ACC112 (cell line): ENCODE data around the gene LHX3.

Source experiments
- H2AFZ ChIP-seq: fragments of 200-600 bp; sonication (generic); one replicate; pipeline ENCODE4 v1.6.0; 2017; ENCODE audit warnings: antibody characterized with exemption, low read length; ENCODE audit not compliant: unreplicated experiment
- H3K27ac ChIP-seq: fragments of 200-600 bp; sonication (generic); 2 replicates; pipeline ENCODE4 v1.5.1; 2014; ENCODE audit warnings: low read depth, mild to moderate bottlenecking, antibody characterized with exemption, low read length, moderate library complexity
- H3K27me3 ChIP-seq: fragments of 200-600 bp; sonication (generic); 2 replicates; pipeline ENCODE4 v1.6.1; 2014; ENCODE audit warnings: mild to moderate bottlenecking, antibody characterized with exemption, low read length, moderate library complexity, mixed read lengths; ENCODE audit not compliant: insufficient read depth
- H3K36me3 ChIP-seq: fragments of 200-600 bp; sonication (generic); 2 replicates; pipeline ENCODE4 v1.6.1; 2016; ENCODE audit warnings: mild to moderate bottlenecking, antibody characterized with exemption, low read length, moderate library complexity, mixed read lengths; ENCODE audit not compliant: insufficient read depth
- H3K4me1 ChIP-seq: fragments of 200-600 bp; sonication (generic); one replicate; pipeline ENCODE4 v1.6.1; 2016; ENCODE audit warnings: low read length, mixed read lengths; ENCODE audit not compliant: insufficient read depth, unreplicated experiment, control insufficient read depth
- H3K4me3 ChIP-seq: fragments of 200-600 bp; sonication (generic); 2 replicates; pipeline ENCODE4 v1.5.1; 2014; ENCODE audit warnings: mild to moderate bottlenecking, low read depth, low read length
- H3K79me2 ChIP-seq: fragments of 200-600 bp; sonication (generic); one replicate; pipeline ENCODE4 v1.6.0; 2016; ENCODE audit warnings: low read length; ENCODE audit not compliant: control insufficient read depth, unreplicated experiment, insufficient read depth

LHX3 gene

DNA sequence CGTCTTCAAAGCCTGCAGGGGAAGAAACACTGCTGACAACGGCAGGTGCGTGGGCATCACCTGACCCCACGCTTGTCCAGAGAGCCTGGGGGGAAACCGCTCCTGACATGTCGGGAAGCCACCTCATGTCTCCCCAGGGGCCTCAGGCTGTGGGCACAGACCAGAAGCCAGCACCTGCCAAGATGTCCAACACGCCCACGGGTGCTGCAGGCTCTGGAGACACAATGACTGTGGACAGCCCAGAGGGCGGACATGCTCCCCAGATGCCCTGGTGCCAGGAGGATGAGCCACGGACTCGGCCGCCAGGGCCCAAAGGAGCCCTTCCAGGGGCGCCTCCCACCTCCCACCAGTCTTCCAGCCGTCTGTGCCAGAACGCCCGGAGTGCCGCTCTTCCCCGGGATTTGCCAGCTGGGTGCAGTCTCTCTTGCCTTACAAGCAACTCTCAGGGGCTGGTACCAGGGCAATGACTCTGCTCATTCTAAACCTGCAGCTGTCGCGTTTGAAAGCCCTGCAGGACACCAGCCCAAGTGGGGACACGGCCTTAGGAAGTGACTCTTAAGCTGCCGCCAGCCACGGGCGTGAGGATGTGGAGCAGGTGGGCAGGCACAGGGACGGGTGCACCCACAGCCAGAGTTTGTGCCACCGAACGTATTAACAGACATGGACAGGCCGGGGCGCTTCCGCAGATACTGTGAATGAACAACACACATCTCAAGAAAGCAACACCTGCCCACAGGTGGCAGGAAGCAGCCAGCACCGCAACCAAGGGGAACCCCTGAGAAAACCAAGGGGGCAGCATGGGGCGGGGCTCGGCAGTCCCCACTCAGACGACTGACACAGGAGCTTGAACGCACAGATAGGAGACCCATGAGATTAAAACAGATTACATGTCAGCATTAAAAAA is 6.8 kb upstream of the LHX3 start:
- H3K4me1 ChIP-seq, result no peaks in the 10 kb centered on the region
- no peak overlapping the region for H2AFZ ChIP-seq
- H3K27ac ChIP-seq, result no peak overlapping the region
- H3K79me2 ChIP-seq, result no peaks in the 10 kb centered on the region
- no peak overlapping the region for H3K4me3 ChIP-seq
- H3K27me3 ChIP-seq, result no peaks in the 10 kb centered on the region
- peaks cover 22% of the 10 kb centered on the region for H3K36me3 ChIP-seq

DNA sequence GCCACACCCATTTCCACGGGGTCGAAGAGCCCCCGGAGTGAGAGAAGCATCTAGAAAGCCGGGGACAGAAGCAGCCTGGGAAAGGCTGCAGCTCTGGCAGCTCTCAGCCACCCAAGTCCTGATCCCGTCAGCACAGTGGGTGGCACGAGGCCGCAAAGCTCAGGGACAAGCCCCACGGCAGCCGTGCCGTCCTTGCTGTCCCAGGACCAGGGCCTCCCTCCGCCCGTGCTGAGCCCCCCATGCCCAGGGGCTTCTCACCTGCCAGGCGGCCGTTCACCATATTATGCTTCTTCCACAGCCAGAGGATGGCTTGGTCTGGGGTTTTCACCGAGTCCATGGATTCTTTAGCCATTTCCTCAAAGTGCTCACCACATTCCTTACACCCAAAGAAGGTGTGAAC is 6.1 kb upstream of the LHX3 start:
- Histone ChIP-seq H3K4me3 (no peak overlapping the region), H3K27ac (no peak overlapping the region), H3K4me1 (no peaks in the 10 kb centered on the region), H3K27me3 (no peaks in the 10 kb centered on the region), H2AFZ (no peak overlapping the region), H3K79me2 (no peaks in the 10 kb centered on the region), H3K36me3 (peaks cover 22% of the 10 kb centered on the region)

DNA sequence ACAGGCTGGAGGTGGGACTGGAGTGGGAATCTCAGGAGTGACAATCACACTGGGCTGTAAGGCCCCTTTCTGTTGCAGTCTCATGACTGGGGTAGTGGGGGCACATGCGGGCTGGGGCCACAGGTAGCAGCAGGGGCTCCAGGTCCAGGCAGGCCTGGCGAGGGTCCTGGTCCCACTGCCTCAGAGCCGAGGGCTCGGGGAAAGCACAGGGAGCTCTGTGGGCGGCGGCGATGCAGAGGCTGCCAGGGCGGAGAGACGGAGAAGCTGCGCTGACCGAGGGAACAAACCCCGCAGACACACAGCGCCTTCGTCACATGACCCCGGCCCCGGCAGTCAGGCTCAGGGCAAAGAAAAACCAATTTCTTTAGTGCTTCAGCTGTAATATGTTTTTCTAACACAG is 5.3 kb upstream of the LHX3 start:
- H3K4me1 ChIP-seq, result no peaks in the 10 kb centered on the region
- no peaks in the 10 kb centered on the region for H3K27me3 ChIP-seq
- no peak overlapping the region for H3K27ac ChIP-seq
- H3K4me3 ChIP-seq, result no peak overlapping the region
- peaks cover 19% of the 10 kb centered on the region for H3K36me3 ChIP-seq
- H2AFZ ChIP-seq, result no peak overlapping the region
- no peaks in the 10 kb centered on the region for H3K79me2 ChIP-seq

DNA sequence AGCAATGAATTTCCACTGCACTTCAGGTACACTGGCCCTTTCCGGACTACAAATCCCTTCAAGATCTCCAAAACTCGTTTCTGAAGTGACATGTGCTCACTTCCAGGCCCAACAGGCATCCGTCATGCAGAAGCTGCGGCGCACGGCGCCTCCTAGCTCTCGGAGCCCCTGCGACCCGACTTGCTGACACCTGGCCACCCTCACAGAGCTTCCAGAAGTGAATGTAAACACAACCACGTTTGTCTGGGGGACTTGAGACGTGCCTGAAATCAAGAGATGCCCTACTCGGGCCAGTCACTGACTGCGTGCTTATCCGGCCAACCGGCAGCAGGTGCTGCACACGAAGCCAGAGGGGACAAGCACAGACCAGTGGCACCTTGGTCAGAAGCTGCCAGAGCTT is 4.9 kb upstream of the LHX3 start:
- no peaks in the 10 kb centered on the region for H3K4me1 ChIP-seq
- no peak overlapping the region for H3K27ac ChIP-seq
- H2AFZ ChIP-seq, result no peak overlapping the region
- no peaks in the 10 kb centered on the region for H3K79me2 ChIP-seq
- peaks cover 1% of the 10 kb centered on the region for H3K27me3 ChIP-seq
- peaks cover 14% of the 10 kb centered on the region for H3K36me3 ChIP-seq
- H3K4me3 ChIP-seq, result no peak overlapping the region

DNA sequence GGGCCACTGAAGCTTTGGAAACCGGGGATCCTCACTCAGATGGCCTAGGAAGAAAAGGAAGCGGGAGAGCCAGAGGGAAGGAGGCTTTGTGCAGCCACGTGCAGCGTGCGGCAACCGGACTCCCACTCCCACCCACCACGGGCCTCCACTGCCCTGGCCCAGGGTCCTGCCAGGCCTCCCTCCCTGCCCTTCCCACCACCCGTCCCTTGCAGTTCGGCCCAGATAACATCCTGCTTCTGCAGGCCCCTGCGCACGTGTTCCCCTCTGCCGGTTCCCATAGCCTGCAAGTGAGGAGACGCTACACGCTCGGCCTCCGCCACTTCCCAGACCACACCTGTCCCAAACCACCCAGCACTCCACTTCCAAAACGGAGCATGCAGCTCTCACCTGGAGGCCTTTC is 4.3 kb upstream of the LHX3 start:
- H3K4me1 ChIP-seq, result no peaks in the 10 kb centered on the region
- H3K27me3 ChIP-seq, result peaks cover 7% of the 10 kb centered on the region
- peaks cover 9% of the 10 kb centered on the region for H3K36me3 ChIP-seq

DNA sequence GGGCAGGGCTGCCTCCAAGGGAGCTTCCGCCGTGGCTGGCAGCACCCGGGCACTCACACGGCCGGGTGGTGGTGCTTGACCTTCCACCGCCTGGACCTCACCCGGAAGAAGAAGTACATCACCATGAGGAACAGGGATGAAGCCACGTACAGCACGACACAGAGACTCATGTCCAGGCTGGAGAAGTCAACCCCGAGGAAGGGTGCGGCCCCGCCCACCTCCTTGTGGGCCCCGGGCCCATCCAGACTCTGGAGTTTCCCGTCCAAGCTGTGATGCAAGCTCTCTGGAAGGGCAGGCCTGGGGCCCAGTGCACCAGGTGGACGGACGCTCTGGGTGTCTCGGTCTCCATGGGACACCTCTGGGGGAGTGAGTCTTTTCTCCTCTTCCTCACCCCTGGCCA is 3.7 kb upstream of the LHX3 start:
- H3K36me3 ChIP-seq, result peaks cover 3% of the 10 kb centered on the region

More for the DNA sequence above, 4.3 kb upstream of the LHX3 start:
- Histone ChIP-seq H3K4me3 (no peak overlapping the region), H3K79me2 (no peaks in the 10 kb centered on the region), H3K27ac (no peak overlapping the region), H2AFZ (no peak overlapping the region)

DNA sequence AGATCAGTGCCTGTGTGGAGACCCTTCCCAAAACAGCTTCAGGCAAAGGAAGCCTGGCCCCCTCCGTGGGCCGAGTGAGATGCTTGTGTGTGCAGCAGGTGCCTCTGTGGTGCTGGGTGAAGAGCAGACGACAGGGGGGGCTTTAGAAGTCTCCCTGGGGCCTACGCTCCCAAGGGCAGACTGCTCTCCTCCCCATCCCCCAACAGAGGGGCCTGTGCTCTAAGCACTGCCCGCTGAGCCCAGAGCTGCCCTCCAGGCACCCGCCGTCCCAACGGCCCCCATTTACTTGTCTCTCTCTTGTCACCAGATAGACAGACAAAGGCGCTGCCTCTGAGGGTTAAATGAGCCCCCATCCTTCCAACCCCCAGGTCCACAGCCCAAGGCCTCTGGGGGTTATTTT is 2.7 kb upstream of the LHX3 start:
- Histone ChIP-seq H3K27me3 (peaks cover 21% of the 10 kb centered on the region), H3K27ac (no peak overlapping the region), H3K36me3 (no peaks in the 10 kb centered on the region), H2AFZ (no peak overlapping the region), H3K79me2 (no peaks in the 10 kb centered on the region), H3K4me3 (no peak overlapping the region), H3K4me1 (no peaks in the 10 kb centered on the region)

More for the DNA sequence above, 3.7 kb upstream of the LHX3 start:
- no peaks in the 10 kb centered on the region for H3K79me2 ChIP-seq
- peaks cover 12% of the 10 kb centered on the region for H3K27me3 ChIP-seq
- no peak overlapping the region for H3K27ac ChIP-seq
- no peak overlapping the region for H2AFZ ChIP-seq
- H3K4me1 ChIP-seq, result no peaks in the 10 kb centered on the region
- H3K4me3 ChIP-seq, result no peak overlapping the region

DNA sequence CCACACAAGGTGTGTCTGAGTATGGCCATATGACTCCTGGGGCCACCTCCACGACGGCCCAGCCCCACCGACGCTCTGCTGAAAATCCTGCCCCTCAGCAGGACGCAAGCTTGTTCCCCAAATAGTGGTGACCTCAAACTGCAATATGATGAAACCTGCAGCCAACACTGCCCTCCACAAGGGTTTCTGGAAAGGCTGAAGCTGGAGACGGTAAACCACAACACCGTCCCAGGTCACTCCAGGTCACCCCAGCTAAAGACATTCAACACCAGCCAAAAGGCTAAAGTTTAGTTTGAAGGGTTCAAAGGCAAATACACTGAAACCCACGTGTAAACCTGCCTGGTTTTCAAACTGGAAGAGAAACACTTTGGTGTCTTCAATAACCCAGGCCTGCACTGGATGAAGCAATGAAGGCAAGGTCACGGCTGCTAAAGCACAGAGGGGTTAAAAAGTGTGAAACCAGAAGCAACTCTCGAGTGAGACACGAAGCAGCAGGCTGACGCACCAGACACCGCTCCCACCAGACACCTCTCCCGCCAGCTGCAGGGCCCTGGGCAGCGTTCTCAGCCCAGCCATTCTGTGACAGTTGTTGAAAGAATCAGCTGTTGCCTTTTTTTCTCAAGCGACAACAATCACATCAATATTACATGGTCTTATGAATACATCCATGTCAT is 1.8 kb upstream of the LHX3 start:
- Histone ChIP-seq H3K4me3 (no peak overlapping the region), H3K27me3 (peaks cover 30% of the 10 kb centered on the region), H2AFZ (no peak overlapping the region), H3K36me3 (no peaks in the 10 kb centered on the region), H3K79me2 (no peaks in the 10 kb centered on the region), H3K4me1 (no peaks in the 10 kb centered on the region), H3K27ac (no peak overlapping the region)

DNA sequence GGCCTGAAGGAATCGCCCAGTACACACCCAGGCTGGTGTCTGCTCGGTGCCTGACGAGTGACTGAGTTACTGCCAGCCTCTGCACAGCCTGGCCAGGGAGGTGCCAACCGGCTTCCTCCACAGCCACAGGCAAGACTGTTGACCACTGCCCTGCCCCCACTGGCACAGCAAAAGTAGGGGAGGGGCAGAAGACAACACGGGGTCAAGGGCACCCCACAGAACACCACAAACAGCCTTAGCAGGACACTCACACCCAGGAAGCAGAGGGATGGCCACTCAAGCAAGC is 722 bp upstream of the LHX3 start:
- Histone ChIP-seq H3K79me2 (no peaks in the 10 kb centered on the region), H3K4me1 (no peaks in the 10 kb centered on the region), H3K27me3 (peaks cover 40% of the 10 kb centered on the region), H2AFZ (no peak overlapping the region), H3K36me3 (no peaks in the 10 kb centered on the region), H3K27ac (no peak overlapping the region), H3K4me3 (no peak overlapping the region)

DNA sequence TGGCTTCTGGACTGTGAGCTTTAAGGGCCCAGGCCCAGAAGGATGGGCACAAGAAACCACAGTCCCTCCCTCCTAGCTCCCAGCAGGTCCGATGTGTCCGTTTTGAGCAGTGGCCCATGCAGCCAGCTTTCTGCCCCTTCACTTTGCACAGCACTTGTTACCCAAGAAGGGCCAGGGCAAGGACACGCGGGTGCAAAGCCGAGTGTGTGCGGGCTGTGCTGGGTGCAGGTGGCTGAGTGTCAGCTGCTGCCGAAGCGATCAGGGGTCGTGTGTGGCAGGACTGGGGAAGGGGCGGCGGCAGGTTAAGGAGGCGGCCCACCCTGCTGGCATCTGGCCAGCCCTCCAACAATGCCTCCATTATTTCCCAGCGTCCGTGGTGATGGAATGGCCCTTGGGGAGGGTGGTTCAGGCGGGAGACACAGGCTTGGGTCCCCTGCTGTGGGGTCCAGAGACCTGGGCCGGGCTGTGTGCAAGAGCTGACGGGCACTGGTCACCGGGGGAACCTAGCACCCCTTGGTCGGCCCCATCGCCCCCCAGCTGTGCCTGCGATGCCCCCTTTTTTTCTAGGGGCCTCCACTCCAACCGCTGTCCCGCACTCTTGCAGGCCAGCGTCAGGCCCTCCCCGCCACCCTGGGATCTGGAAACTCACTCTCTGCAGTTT is 653 bp downstream of the LHX3 start:
- H3K27me3 ChIP-seq, result peaks cover 54% of the 10 kb centered on the region
- no peaks in the 10 kb centered on the region for H3K36me3 ChIP-seq
- H3K4me1 ChIP-seq, result no peaks in the 10 kb centered on the region
- no peak overlapping the region for H3K4me3 ChIP-seq
- H2AFZ ChIP-seq, result no peak overlapping the region
- no peak overlapping the region for H3K27ac ChIP-seq
- no peaks in the 10 kb centered on the region for H3K79me2 ChIP-seq
